ENCODE data around the gene CCNK. TPM values are rescaled to one million over a fixed set of nuclear protein-coding genes. Genes with fewer than 3 reads are reported as not detected.

CCNK gene
- total RNA-seq, 4 donors from 2014 or later, result 17.4 to 43.2 (median 34.4) TPM

DNA sequence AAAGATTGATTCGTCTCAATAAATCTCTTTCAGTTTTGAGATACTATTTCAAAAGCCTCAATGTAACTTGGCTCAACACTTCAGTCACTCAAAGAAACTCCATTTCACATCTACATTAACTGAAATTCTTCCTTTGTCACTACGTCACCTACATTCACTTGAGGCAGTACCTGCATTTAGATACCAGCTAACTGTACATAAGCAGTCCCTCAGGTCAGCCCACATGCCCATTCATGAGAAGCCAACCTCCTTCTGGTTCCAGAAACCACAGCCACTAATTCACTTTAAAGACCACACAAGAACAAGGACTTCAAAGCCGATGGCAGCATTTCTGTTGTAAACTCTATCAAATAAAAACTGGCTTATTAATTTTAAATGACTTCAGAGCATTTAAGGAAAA is 43.5 kb upstream of the CCNK start:
- intact Hi-C loops (cut with DNase I; ENCODE audit: low total_unique reads), result no loop called here
- no peaks in the 10 kb centered on the region for H3K9me3 ChIP-seq
- H3K4me1 ChIP-seq, result no peaks in the 10 kb centered on the region
- H3K27me3 ChIP-seq, result no peaks in the 10 kb centered on the region
- TF ChIP-seq POLR2A (IDR thresholded peaks at IDR 0.05) (no peak), CTCF (IDR thresholded peaks at IDR 0.05) (no peak)
- H3K36me3 ChIP-seq, result no peaks in the 10 kb centered on the region
- no peak overlapping the region for H3K27ac ChIP-seq
- DNase-seq, result no peak
- H3K4me3 ChIP-seq, result no peak overlapping the region

DNA sequence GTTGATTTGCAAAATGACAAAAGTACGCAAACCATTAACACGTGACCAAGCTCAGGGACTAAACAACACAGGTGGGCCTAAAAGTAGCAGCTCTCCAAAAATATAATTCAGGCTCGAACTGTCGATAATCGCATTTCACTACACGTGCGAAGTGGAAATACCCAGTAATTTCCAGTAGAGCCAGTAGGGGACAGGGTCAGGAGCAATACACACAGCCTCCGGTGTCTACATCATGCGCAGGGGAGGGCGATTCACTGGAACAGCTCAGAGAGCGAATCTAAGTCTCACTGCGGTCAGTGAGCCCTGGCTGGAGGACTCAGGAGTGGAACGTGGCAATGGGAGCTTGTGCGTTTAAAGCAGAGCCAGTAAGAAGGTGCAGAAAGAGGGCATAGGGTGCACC is 40.9 kb upstream of the CCNK start:
- no peak for DNase-seq
- intact Hi-C loops (cut with DNase I; ENCODE audit: low total_unique reads), result no loop called here
- Histone ChIP-seq H3K4me3 (no peak overlapping the region), H3K36me3 (no peaks in the 10 kb centered on the region), H3K27ac (no peak overlapping the region), H3K4me1 (no peaks in the 10 kb centered on the region), H3K27me3 (no peaks in the 10 kb centered on the region), H3K9me3 (no peaks in the 10 kb centered on the region)
- no peak for TF ChIP-seq POLR2A (IDR thresholded peaks at IDR 0.05)
- no peak for TF ChIP-seq CTCF (IDR thresholded peaks at IDR 0.05)

DNA sequence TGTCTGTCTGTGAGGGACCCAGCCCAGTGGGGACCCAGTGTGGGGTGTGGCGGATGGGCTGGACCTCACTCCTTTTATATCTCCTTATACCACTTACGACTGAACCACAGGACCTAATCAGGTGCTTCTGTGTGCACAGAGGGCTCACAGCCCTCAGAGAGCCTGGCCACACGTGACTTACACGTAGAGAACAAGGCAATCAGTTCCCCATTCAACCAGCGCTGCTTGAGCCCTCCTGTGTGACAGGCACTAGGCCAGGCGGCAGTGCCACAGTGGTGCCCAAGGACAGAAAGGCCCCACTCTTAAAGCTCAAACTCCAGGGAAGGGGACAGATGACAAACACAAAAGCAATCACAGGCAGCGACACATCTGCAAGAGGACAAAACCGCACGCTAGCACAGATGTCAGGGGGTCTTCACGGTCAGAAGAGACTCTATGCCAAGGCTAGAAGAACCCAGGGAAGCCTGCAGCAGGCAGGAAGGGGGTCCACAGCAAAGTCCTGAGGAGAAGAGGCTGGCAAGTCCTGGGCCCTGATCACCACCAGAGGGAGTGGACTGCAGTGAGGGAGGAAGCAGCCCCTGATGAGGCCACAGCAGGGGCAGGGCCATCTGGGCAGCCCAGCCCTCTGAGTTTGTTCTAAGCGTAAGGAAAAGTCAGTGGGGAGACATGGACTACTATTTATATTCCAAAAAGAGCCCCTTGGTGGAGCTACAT is 39.9 kb upstream of the CCNK start:
- TF ChIP-seq CTCF (IDR thresholded peaks at IDR 0.05) (no peak), POLR2A (IDR thresholded peaks at IDR 0.05) (no peak)
- intact Hi-C loops (cut with DNase I; ENCODE audit: low total_unique reads), result no loop called here
- Histone ChIP-seq H3K9me3 (no peaks in the 10 kb centered on the region), H3K36me3 (no peaks in the 10 kb centered on the region), H3K27ac (no peak overlapping the region), H3K4me1 (no peaks in the 10 kb centered on the region), H3K4me3 (no peak overlapping the region), H3K27me3 (no peaks in the 10 kb centered on the region)
- DNase-seq, result no peak

DNA sequence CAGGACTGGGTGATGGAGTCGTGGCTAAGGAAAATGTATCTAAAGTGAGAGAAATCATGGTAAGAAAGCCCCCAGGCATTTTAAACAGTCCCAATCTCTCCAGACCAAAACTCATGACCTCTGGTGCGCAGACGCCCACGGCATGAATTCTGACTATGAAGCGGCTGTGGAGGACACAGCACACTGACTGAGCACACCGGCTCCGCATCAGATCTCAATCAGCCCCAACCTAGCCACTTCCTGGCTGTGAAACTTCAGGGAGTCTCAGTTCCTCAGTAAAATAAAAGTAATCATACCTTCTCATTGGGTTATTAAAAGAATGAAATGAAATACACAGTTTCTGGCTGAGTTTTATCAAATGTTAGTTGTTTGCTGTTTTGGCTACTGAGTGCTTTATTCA is 39.3 kb upstream of the CCNK start:
- Histone ChIP-seq H3K27ac (no peak overlapping the region), H3K4me3 (no peak overlapping the region), H3K9me3 (no peaks in the 10 kb centered on the region), H3K27me3 (no peaks in the 10 kb centered on the region), H3K4me1 (no peaks in the 10 kb centered on the region), H3K36me3 (no peaks in the 10 kb centered on the region)
- intact Hi-C loops (cut with DNase I; ENCODE audit: low total_unique reads), result no loop called here
- DNase-seq, result no peak
- TF ChIP-seq POLR2A (IDR thresholded peaks at IDR 0.05) (no peak), CTCF (IDR thresholded peaks at IDR 0.05) (no peak)

- intact Hi-C loops (cut with DNase I; ENCODE audit: low total_unique reads), result no loop called here
- Histone ChIP-seq H3K27ac (no peak overlapping the region), H3K4me1 (no peaks in the 10 kb centered on the region), H3K4me3 (no peak overlapping the region), H3K27me3 (no peaks in the 10 kb centered on the region), H3K36me3 (no peaks in the 10 kb centered on the region), H3K9me3 (no peaks in the 10 kb centered on the region)
- no peak for DNase-seq
- TF ChIP-seq POLR2A (IDR thresholded peaks at IDR 0.05) (no peak), CTCF (IDR thresholded peaks at IDR 0.05) (no peak)
These were observed 35.3 kb upstream of the CCNK start for GRCh38 chr14:99445931-99446330.

All from uterus (tissue), 4 donors.